Measurements from ENCODE around the gene CLTA.
"Not testable (repeated sequence)": the region's sequence is repeated elsewhere in the genome, so short reads cannot be mapped to it uniquely, and the experiment has no call there.

DNA sequence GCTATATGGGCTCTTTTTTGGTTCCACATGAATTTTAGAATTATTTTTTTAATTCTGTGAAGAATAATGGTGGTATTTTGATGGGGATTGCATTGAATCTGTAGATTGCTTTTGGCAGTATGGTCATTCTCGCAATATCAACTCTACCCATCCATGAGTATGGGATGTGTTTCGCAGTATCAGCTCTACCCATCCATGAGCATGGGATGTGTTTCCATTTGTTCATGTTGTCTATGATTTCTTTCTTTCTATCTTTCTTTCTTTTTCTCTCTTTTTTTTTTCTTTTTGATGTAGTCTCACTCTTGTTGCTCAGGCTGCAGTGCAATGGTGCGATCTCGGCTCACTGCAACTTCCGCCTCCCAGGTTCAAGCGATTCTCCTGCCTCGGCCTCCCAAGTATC, 48.5 kb downstream of the CLTA start:
- TF ChIP-seq, protein P1, sequence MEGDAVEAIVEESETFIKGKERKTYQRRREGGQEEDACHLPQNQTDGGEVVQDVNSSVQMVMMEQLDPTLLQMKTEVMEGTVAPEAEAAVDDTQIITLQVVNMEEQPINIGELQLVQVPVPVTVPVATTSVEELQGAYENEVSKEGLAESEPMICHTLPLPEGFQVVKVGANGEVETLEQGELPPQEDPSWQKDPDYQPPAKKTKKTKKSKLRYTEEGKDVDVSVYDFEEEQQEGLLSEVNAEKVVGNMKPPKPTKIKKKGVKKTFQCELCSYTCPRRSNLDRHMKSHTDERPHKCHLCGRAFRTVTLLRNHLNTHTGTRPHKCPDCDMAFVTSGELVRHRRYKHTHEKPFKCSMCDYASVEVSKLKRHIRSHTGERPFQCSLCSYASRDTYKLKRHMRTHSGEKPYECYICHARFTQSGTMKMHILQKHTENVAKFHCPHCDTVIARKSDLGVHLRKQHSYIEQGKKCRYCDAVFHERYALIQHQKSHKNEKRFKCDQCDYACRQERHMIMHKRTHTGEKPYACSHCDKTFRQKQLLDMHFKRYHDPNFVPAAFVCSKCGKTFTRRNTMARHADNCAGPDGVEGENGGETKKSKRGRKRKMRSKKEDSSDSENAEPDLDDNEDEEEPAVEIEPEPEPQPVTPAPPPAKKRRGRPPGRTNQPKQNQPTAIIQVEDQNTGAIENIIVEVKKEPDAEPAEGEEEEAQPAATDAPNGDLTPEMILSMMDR (IDR thresholded peaks at IDR 0.05; ENCODE audit: poor library complexity, severe bottlenecking): not testable (repeated sequence)
- TF ChIP-seq SMC3 (conservative IDR thresholded peaks at IDR 0.05; ENCODE audit: poor library complexity); EZH2 (IDR thresholded peaks at IDR 0.05; ENCODE audit: borderline replicate concordance, insufficient read depth, low read length, poor library complexity, severe bottlenecking); TAF1 (IDR thresholded peaks at IDR 0.05; ENCODE audit: low read depth); MXI1 (conservative IDR thresholded peaks at IDR 0.05; ENCODE audit: poor library complexity, severe bottlenecking); POLR2AphosphoS5 (IDR thresholded peaks at IDR 0.05); EP300 (conservative IDR thresholded peaks at IDR 0.05; ENCODE audit: poor library complexity, severe bottlenecking): not testable (repeated sequence)
- TF ChIP-seq, protein P2, sequence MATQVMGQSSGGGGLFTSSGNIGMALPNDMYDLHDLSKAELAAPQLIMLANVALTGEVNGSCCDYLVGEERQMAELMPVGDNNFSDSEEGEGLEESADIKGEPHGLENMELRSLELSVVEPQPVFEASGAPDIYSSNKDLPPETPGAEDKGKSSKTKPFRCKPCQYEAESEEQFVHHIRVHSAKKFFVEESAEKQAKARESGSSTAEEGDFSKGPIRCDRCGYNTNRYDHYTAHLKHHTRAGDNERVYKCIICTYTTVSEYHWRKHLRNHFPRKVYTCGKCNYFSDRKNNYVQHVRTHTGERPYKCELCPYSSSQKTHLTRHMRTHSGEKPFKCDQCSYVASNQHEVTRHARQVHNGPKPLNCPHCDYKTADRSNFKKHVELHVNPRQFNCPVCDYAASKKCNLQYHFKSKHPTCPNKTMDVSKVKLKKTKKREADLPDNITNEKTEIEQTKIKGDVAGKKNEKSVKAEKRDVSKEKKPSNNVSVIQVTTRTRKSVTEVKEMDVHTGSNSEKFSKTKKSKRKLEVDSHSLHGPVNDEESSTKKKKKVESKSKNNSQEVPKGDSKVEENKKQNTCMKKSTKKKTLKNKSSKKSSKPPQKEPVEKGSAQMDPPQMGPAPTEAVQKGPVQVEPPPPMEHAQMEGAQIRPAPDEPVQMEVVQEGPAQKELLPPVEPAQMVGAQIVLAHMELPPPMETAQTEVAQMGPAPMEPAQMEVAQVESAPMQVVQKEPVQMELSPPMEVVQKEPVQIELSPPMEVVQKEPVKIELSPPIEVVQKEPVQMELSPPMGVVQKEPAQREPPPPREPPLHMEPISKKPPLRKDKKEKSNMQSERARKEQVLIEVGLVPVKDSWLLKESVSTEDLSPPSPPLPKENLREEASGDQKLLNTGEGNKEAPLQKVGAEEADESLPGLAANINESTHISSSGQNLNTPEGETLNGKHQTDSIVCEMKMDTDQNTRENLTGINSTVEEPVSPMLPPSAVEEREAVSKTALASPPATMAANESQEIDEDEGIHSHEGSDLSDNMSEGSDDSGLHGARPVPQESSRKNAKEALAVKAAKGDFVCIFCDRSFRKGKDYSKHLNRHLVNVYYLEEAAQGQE (IDR thresholded peaks at IDR 0.05; ENCODE audit: borderline replicate concordance): not testable (repeated sequence)

Measured in neural cell (in vitro differentiated cells).